ENCODE measurements around the gene MAEA.
"Not testable (repeated sequence)": the region's sequence is repeated elsewhere in the genome, so short reads cannot be mapped to it uniquely, and the experiment has no call there.

MAEA gene

GRCh38 chr4:1367230-1367935, 77.7 kb downstream of the MAEA start:
- DNase-seq (ENCODE audit: low read depth): no peak

- no peak for DNase-seq (ENCODE audit: low read depth)
Observed at GRCh38 chr4:1367936-1368289, 78.2 kb downstream of the MAEA start.

GRCh38 chr4:1368421-1369090, 78.9 kb downstream of the MAEA start:
- no peak for DNase-seq (ENCODE audit: low read depth)

- no peak for DNase-seq (ENCODE audit: low read depth)
Observed at GRCh38 chr4:1369091-1369450, 79.4 kb downstream of the MAEA start.

GRCh38 chr4:1369479-1370079, 79.9 kb downstream of the MAEA start:
- DNase-seq (ENCODE audit: low read depth): no peak

GRCh38 chr4:1370321-1371124, 80.8 kb downstream of the MAEA start:
- no peak for DNase-seq (ENCODE audit: low read depth)

GRCh38 chr4:1371176-1372165, 81.8 kb downstream of the MAEA start:
- no peak for DNase-seq (ENCODE audit: low read depth)

- DNase-seq (ENCODE audit: low read depth): not testable (repeated sequence)
Observed at GRCh38 chr4:1372576-1372975, 82.9 kb downstream of the MAEA start.

- no peak for DNase-seq (ENCODE audit: low read depth)
Observed at GRCh38 chr4:1373892-1374705, 84.4 kb downstream of the MAEA start.

GRCh38 chr4:1374706-1375045, 85.0 kb downstream of the MAEA start:
- no peak for DNase-seq (ENCODE audit: low read depth)

- no peak for DNase-seq (ENCODE audit: low read depth)
Observed at GRCh38 chr4:1375051-1375721, 85.5 kb downstream of the MAEA start.

GRCh38 chr4:1375761-1376322, 86.2 kb downstream of the MAEA start:
- no peak for DNase-seq (ENCODE audit: low read depth)

GRCh38 chr4:1376391-1376840, 86.7 kb downstream of the MAEA start:
- DNase-seq (ENCODE audit: low read depth): no peak

GRCh38 chr4:1376841-1377605, 87.3 kb downstream of the MAEA start:
- DNase-seq (ENCODE audit: low read depth): no peak

GRCh38 chr4:1377606-1378261, 88.0 kb downstream of the MAEA start:
- no peak for DNase-seq (ENCODE audit: low read depth)

- no peak for DNase-seq (ENCODE audit: low read depth)
Observed at GRCh38 chr4:1378559-1379231, 89.0 kb downstream of the MAEA start.

- no peak for DNase-seq (ENCODE audit: low read depth)
Observed at GRCh38 chr4:1379351-1379781, 89.7 kb downstream of the MAEA start.
